Stomach (tissue), 9 donors: ENCODE data around the gene SLC35F2. TPM values are rescaled to one million over a fixed set of nuclear protein-coding genes. Genes with fewer than 3 reads are reported as not detected.

Experiments used
- DNase-seq, 2 donors: peaks; one replicate each; pipeline versions ENCODE4 v3.0.0 to v3.0.0-alpha.2; 2013 to 2019
- H3K27ac ChIP-seq, 5 donors: fragments of 200-600 bp in 4 of 5; sonication (generic) in 4 of 5; one replicate each; pipeline ENCODE4 v1.5.1; 2013 to 2019; ENCODE audit warnings: mild to moderate bottlenecking in 1 of 5, moderate library complexity in 1 of 5
- H3K27me3 ChIP-seq, 3 donors: fragments of 200-600 bp; sonication (generic); one replicate each; pipeline ENCODE4 v1.5.1; 2017 to 2019; ENCODE audit warnings: mixed run types in 1 of 3
- H3K36me3 ChIP-seq, 4 donors: fragments of 200-600 bp; sonication (generic); 1 replicate in 3 of 4; 2 replicates in 1 of 4; pipeline ENCODE4 v1.5.1; 2016 to 2019
- H3K4me1 ChIP-seq, 4 donors: fragments of 200-600 bp; sonication (generic); one replicate each; pipeline ENCODE4 v1.5.1; 2016 to 2019
- H3K4me3 ChIP-seq, 4 donors: fragments of 200-600 bp; sonication (generic) in 3 of 4; one replicate each; pipeline ENCODE4 v1.5.1; 2016 to 2019; ENCODE audit warnings: mild to moderate bottlenecking in 1 of 4
- H3K9me3 ChIP-seq, 4 donors: fragments of 200-600 bp; sonication (generic); one replicate each; pipeline ENCODE4 v1.5.1; 2016 to 2019
- EP300 ChIP-seq: sonication (generic); formaldehyde crosslinking; IDR thresholded peaks from one replicate; pipeline ENCODE4 v1.6.1; 2017; ENCODE audit warnings: antibody characterized with exemption
- POLR2A ChIP-seq, 4 donors: fragments of 450-650 bp; IDR thresholded peaks; one replicate each; pipeline ENCODE4 v1.6.1; 2016; ENCODE audit warnings: antibody characterized with exemption in 4 of 4, control low read depth in 2 of 4, mild to moderate bottlenecking in 1 of 4, moderate library complexity in 1 of 4
- POLR2AphosphoS5 ChIP-seq, 3 donors: sonication (generic); formaldehyde crosslinking; IDR thresholded peaks; one replicate each; pipeline ENCODE4 v1.6.1; 2016; ENCODE audit warnings: antibody characterized with exemption in 3 of 3
- WGBS, 5 donors: extraction: QIAGEN DNeasy Blood & Tissue Kit in 3 of 5; methylation state at CpG; one replicate each; pipeline versions ENCODE4 v1.1.5 to v1.1.7; 2013 to 2018; 5-methylcytosine and 5-hydroxymethylcytosine counted together
- intact Hi-C: fragments of 100-400 bp; cut with DNase I; formaldehyde crosslinking; loops from one replicate; pipeline ENCODE4 v1.15.1; 2023; ENCODE audit warnings: low total_unique reads
- polyA plus RNA-seq, 3 donors: library from polyadenylated mRNA; stranded (reverse); fragments of 200-250 nt; gene quantifications; one replicate each; pipeline ENCODE4 v1.2.3, GENCODE V29; 2013
- total RNA-seq, 5 donors: library from RNA; depleted of rRNA; stranded (reverse); fragments of >200 nt; gene quantifications; one replicate each; pipeline versions ENCODE4 v1.1.0 to v1.2.3, GENCODE V29; 2014 to 2016
- TF ChIP-seq, protein P1 (sequence below), 7 experiments: fragments of 450-650 bp in 4 of 7; fragments of 200-600 bp in 3 of 7; sonication (generic) in 3 of 7; IDR thresholded peaks; one replicate each; pipeline ENCODE4 v1.5.1; 2016 to 2019; ENCODE audit warnings: antibody characterized with exemption in 7 of 7, control low read depth in 2 of 7, mild to moderate bottlenecking in 1 of 7
- donor health status: healthy with polysubstance abuse.
- donor health status: Bipolar disorder and iron deficiency.
- donor health status: healthy.

Gene SLC35F2
- total and polyA plus RNA-seq, 8 donors, result 1.8 to 21.2 (median 7.6) TPM

DNA sequence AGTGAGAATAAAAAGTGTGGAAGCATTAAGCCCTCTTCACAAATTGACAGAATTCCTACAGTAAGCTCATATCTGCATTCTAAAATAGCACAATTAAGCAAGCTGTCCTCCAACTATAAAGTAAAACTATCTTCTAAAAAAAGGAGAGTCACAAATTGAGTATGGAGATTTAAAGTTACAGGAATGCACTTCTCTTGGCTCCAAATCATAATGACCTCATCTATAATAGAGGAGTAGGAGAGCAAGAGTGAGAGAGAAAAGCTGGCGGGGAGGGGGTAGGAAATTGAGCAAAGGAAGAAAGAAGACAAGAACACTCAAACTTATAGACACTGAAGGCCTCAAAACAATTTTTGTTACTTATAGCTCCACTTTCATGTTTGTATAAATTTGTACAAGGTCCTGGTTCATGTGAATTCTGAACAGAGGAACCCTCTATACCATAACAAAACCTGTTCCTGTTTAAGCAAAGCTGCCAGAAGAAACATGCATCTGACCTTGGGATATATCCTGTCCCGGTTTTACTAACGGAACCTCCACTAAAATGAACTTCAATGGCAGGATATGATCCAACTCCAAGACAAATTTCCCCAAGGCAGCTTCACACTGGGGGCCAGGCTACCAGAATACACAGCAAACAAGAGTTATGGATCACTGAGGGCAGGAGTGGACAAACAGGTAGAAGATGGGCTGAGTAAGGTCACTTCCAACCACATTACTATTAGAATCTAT, 37.2 kb downstream of the SLC35F2 start:
- TF ChIP-seq, protein P1, sequence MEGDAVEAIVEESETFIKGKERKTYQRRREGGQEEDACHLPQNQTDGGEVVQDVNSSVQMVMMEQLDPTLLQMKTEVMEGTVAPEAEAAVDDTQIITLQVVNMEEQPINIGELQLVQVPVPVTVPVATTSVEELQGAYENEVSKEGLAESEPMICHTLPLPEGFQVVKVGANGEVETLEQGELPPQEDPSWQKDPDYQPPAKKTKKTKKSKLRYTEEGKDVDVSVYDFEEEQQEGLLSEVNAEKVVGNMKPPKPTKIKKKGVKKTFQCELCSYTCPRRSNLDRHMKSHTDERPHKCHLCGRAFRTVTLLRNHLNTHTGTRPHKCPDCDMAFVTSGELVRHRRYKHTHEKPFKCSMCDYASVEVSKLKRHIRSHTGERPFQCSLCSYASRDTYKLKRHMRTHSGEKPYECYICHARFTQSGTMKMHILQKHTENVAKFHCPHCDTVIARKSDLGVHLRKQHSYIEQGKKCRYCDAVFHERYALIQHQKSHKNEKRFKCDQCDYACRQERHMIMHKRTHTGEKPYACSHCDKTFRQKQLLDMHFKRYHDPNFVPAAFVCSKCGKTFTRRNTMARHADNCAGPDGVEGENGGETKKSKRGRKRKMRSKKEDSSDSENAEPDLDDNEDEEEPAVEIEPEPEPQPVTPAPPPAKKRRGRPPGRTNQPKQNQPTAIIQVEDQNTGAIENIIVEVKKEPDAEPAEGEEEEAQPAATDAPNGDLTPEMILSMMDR (IDR thresholded peaks at IDR 0.05), result no peak
- TF ChIP-seq POLR2AphosphoS5 (IDR thresholded peaks at IDR 0.05), result no peak
- no peak for TF ChIP-seq EP300
- TF ChIP-seq POLR2A (IDR thresholded peaks at IDR 0.05), result no peak
- WGBS, 5 donors, result 55 to 67% (median 64%) methylated on average over 3 of the region's 3 CpGs

DNA sequence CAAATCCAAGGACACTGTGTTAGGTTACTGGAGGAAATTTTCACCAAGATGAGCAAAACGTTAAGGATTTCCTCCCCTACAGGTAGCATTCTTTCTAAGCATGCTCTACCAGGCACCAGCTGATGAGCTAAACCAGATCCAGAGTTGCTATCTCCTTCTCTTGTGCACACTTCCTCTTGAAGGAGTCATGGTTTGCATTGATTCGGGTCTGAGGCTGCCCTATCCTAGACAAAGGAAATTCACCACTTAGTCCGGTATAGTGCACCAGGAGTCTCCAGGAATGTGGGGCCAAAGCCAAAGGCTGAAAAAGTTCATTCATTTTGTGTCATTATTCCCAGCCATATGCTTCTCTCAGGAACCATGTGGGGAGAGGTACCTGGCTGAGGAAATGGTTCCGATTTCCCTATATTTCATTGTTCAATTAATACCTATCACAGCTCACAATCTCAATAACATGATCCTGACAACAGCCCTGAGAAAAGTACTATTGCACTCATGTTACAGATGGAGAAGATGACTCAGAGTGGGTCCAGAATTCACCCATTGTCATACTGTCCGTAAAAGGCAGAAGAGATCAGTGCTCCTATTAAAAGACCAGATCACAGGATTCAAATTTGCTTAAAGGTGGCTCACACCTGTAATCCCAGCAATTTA, 39.1 kb downstream of the SLC35F2 start:
- TF ChIP-seq EP300 (no peak), POLR2A (IDR thresholded peaks at IDR 0.05) (no peak), POLR2AphosphoS5 (IDR thresholded peaks at IDR 0.05) (no peak)
- TF ChIP-seq, protein P1 (IDR thresholded peaks at IDR 0.05), result no peak
- Histone ChIP-seq H3K4me1 (no peaks in the 10 kb centered on the region), H3K27me3 (no peaks in the 10 kb centered on the region), H3K4me3 (no peak overlapping the region), H3K27ac (no peak overlapping the region), H3K9me3 (no peaks in the 10 kb centered on the region), H3K36me3 (peaks cover 0 to 3% (median 0%) of the 10 kb centered on the region in 4 donors)
- 68 to 84% (median 78%) methylated on average over 5 of the region's 5 CpGs for WGBS, 5 donors
- no peak for DNase-seq
- intact Hi-C loops, result no loop called here

More for the DNA sequence above, 37.2 kb downstream of the SLC35F2 start:
- Histone ChIP-seq H3K36me3 (no peaks in the 10 kb centered on the region), H3K9me3 (no peaks in the 10 kb centered on the region), H3K4me3 (no peak overlapping the region), H3K27ac (peak overlapping the region in 1 of 5 donors; percentile 8), H3K4me1 (no peaks in the 10 kb centered on the region), H3K27me3 (no peaks in the 10 kb centered on the region)
- intact Hi-C loops, result no loop called here
- peak in 1 of 2 donors; percentile 35 for DNase-seq

DNA sequence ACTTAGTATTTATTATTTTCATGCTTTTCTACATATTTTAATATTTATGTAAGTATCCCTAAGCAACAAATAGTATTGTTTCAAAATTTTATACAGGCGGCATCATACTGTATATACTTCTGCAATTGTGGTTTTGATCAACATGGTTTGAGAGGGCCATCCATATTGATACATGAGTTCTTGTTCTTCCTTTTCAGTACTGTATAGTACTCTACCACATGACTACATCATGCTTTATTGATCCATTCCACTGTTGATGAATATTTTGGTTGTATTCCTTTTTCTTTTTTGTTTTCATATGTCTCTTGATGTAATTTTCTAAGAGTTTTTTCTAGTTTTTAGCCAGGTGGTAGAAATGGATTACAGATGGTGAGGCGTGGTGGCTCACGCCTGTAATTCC, 40.1 kb downstream of the SLC35F2 start:
- intact Hi-C loops, result no loop called here
- Histone ChIP-seq H3K27me3 (no peaks in the 10 kb centered on the region), H3K4me3 (no peak overlapping the region), H3K9me3 (no peaks in the 10 kb centered on the region), H3K4me1 (no peaks in the 10 kb centered on the region), H3K36me3 (peaks cover 0 to 4% (median 2%) of the 10 kb centered on the region in 4 donors), H3K27ac (no peak overlapping the region)
- WGBS, 5 donors, result 92 to 98% (median 97%) methylated on average over 3 of the region's 3 CpGs
- no peak for DNase-seq
- TF ChIP-seq POLR2A (IDR thresholded peaks at IDR 0.05), result no peak
- TF ChIP-seq, protein P1 (IDR thresholded peaks at IDR 0.05), result no peak
- TF ChIP-seq EP300, result no peak
- TF ChIP-seq POLR2AphosphoS5 (IDR thresholded peaks at IDR 0.05), result no peak

DNA sequence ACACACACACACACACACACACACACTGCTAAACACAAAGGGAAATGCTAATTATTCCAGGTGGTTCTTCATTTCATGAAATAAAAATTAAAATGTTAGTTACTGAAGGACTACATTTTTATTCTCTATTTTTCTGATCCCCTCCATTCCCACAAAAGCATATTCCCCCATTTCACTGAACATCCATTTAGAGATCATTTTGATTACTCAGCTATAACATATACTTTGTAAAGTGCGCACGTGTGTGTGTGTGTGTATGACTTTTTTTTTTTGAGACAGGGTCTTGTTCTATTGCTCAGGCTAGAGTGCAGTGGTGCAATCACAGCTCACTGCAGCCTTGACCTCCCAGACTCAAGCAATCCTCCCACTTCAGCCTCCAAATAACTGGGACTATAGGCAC, 42.6 kb downstream of the SLC35F2 start:
- Histone ChIP-seq H3K9me3 (no peaks in the 10 kb centered on the region), H3K27ac (no peak overlapping the region), H3K36me3 (peaks cover 0 to 13% (median 7%) of the 10 kb centered on the region in 4 donors), H3K4me1 (no peaks in the 10 kb centered on the region), H3K4me3 (no peak overlapping the region), H3K27me3 (no peaks in the 10 kb centered on the region)
- DNase-seq, result no peak
- TF ChIP-seq EP300 (no peak), POLR2AphosphoS5 (IDR thresholded peaks at IDR 0.05) (no peak), POLR2A (IDR thresholded peaks at IDR 0.05) (no peak)
- WGBS, 5 donors, result 89 to 96% (median 95%) methylated on average over 2 of the region's 2 CpGs
- intact Hi-C loops, result no loop called here
